Dedifferentiated amniotic fluid mesenchymal stem cell (primary cell): ENCODE data around the gene CFAP161.

Experiments used
- DNase-seq: peaks from one replicate; pipeline ENCODE4 v3.0.0-alpha.2; 2016; ENCODE audit errors: extremely low spot score

The CFAP161 gene

GRCh38 chr15:81133782-81134461, at the start of gene CFAP161:
Gene CFAP161, plus strand, starts transcription at chr15:81134270. Its CDS starts 60 bp downstream, at chr15:81134330.
- peak; percentile 65 for DNase-seq

- DNase-seq, result no peak
Observed at GRCh38 chr15:81084716-81085115, 49.4 kb upstream of the CFAP161 start.

- DNase-seq, result no peak
Observed at GRCh38 chr15:81085213-81085612, 48.9 kb upstream of the CFAP161 start.

GRCh38 chr15:81085898-81086297, 48.2 kb upstream of the CFAP161 start:
- no peak for DNase-seq

GRCh38 chr15:81087066-81087465, 47.0 kb upstream of the CFAP161 start:
- DNase-seq, result no peak

- no peak for DNase-seq
Observed at GRCh38 chr15:81087694-81088093, 46.4 kb upstream of the CFAP161 start.

- DNase-seq, result no peak
Observed at GRCh38 chr15:81088470-81089013, 45.5 kb upstream of the CFAP161 start.

GRCh38 chr15:81091889-81092558, 42.0 kb upstream of the CFAP161 start:
- DNase-seq, result peak; percentile 91

- DNase-seq, result no peak
Observed at GRCh38 chr15:81092559-81092902, 41.5 kb upstream of the CFAP161 start.

GRCh38 chr15:81093961-81094360, 40.1 kb upstream of the CFAP161 start:
- no peak for DNase-seq

- DNase-seq, result no peak
Observed at GRCh38 chr15:81095690-81096365, 38.2 kb upstream of the CFAP161 start.

- no peak for DNase-seq
Observed at GRCh38 chr15:81096398-81096797, 37.7 kb upstream of the CFAP161 start.

GRCh38 chr15:81097116-81097889, 36.8 kb upstream of the CFAP161 start:
- DNase-seq, result no peak

- no peak for DNase-seq
Observed at GRCh38 chr15:81097890-81098280, 36.2 kb upstream of the CFAP161 start.

GRCh38 chr15:81098349-81098748, 35.7 kb upstream of the CFAP161 start:
- no peak for DNase-seq

GRCh38 chr15:81098861-81099651, 35.0 kb upstream of the CFAP161 start:
- DNase-seq, result no peak

- DNase-seq, result no peak
Observed at GRCh38 chr15:81101894-81102815, 31.9 kb upstream of the CFAP161 start.

- DNase-seq, result no peak
Observed at GRCh38 chr15:81103857-81104256, 30.2 kb upstream of the CFAP161 start.

- no peak for DNase-seq
Observed at GRCh38 chr15:81105545-81105944, 28.5 kb upstream of the CFAP161 start.

- DNase-seq, result peak; percentile 85
Observed at GRCh38 chr15:81106560-81106959, 27.5 kb upstream of the CFAP161 start.
